ENCODE measurements around the gene IL36G. TPM values are rescaled to one million over a fixed set of nuclear protein-coding genes. Genes with fewer than 3 reads are reported as not detected.
A peak's percentile ranks its signal among the peaks of the same experiment; 100 is the strongest.
"Not testable (repeated sequence)": the region's sequence is repeated elsewhere in the genome, so short reads cannot be mapped to it uniquely, and the experiment has no call there.

IL36G gene
- total RNA-seq, result under 1 TPM in 2 of 8 experiments, not detected in 6; 0.31 to 0.92 TPM

GRCh38 chr2:112977559-112978056 is at the start of gene IL36G:
IL36G (plus strand) TSS chr2:112978006; CDS start chr2:112978639, 633 bp downstream.
- in situ Hi-C loops (cut with MboI; ENCODE audit: low pct_unique_long_range_greater_than_20kb in 2 of 9, low sequenced_read_pairs in 9 of 9, unreplicated experiment in 9 of 9), result no loop called here
- 0 to 100% (median 60%) methylated on average over 1 to 6 of the region's 7 CpGs; no CpG with 5 or more reads in 2 of the 10 experiments for WGBS, 10 experiments

GRCh38 chr2:112933261-112933660 is 44.5 kb upstream of the IL36G start:
- Histone ChIP-seq H3K4me1 (replicated peaks in 1 of 2) (no peaks in the 10 kb centered on the region), H3K27ac (no peak overlapping the region), H3K4me3 (no peak overlapping the region)
- ATAC-seq (replicated peaks in 6 of 8), result no peak
- in situ Hi-C loops (cut with MboI; ENCODE audit: low pct_unique_long_range_greater_than_20kb in 2 of 9, low sequenced_read_pairs in 9 of 9, unreplicated experiment in 9 of 9), result loop anchor here in 7 of 9 experiments (25.0 kb wide), 4 partner anchors 171 to 321 kb away; partner anchors contain the start of genes CKAP2L (in 3 of the 7) and SLC20A1 (in 1 of the 7)
- 60 to 100% (median 91%) methylated on average over 1 to 9 of the region's 12 CpGs; no CpG with 5 or more reads in 2 of the 10 experiments for WGBS, 10 experiments

More at GRCh38 chr2:112977559-112978056, at the start of gene IL36G:
- no peak within 1 kb of the TSS for H3K27ac ChIP-seq
- H3K4me1 ChIP-seq (replicated peaks in 1 of 2), result no peaks in the 10 kb centered on the region
- ATAC-seq (replicated peaks in 6 of 8), result no peak
- H3K4me3 ChIP-seq, result no peak within 1 kb of the TSS

- not testable (repeated sequence) for H3K27ac ChIP-seq; H3K4me3 ChIP-seq; H3K4me1 ChIP-seq (replicated peaks in 1 of 2); ATAC-seq (replicated peaks in 6 of 8)
- in situ Hi-C loops (cut with MboI; ENCODE audit: low pct_unique_long_range_greater_than_20kb in 2 of 9, low sequenced_read_pairs in 9 of 9, unreplicated experiment in 9 of 9), result loop anchor here in 7 of 9 experiments (25.0 kb wide), 4 partner anchors 172 to 322 kb away; partner anchors contain the start of genes CKAP2L (in 3 of the 7) and SLC20A1 (in 1 of the 7)
- no CpG with 5 or more reads among the region's 2 CpGs for WGBS, 10 experiments
Observed at GRCh38 chr2:112934117-112934516, 43.7 kb upstream of the IL36G start.

DNA sequence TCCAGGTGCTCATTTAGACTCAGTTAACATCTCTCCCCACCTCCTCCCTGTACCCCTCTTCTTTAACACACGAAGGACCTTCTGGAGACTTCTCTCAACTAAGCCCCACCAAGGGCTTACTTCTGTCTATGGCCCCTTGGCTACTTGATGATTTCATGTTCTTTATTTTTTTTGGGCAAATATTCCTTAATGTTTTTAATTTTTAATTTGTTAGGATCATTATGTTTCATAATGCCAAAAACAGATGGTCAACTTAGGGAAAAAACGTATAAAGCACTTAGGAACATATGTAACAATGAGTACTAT is 40.9 kb upstream of the IL36G start:
- ATAC-seq (replicated peaks in 6 of 8), result no peak
- no peaks in the 10 kb centered on the region for H3K4me1 ChIP-seq (replicated peaks in 1 of 2)
- in situ Hi-C loops (cut with MboI; ENCODE audit: low pct_unique_long_range_greater_than_20kb in 2 of 9, low sequenced_read_pairs in 9 of 9, unreplicated experiment in 9 of 9), result loop anchor here in 7 of 9 experiments (25.0 kb wide), 4 partner anchors 175 to 325 kb away; partner anchors contain the start of genes CKAP2L (in 3 of the 7) and SLC20A1 (in 1 of the 7)
- no peak overlapping the region for H3K4me3 ChIP-seq
- WGBS, 10 experiments, result 13 to 81% (median 55%) methylated on average over 1 to 2 of the region's 2 CpGs; no CpG with 5 or more reads in 1 of the 10 experiments
- H3K27ac ChIP-seq, result no peak overlapping the region

DNA sequence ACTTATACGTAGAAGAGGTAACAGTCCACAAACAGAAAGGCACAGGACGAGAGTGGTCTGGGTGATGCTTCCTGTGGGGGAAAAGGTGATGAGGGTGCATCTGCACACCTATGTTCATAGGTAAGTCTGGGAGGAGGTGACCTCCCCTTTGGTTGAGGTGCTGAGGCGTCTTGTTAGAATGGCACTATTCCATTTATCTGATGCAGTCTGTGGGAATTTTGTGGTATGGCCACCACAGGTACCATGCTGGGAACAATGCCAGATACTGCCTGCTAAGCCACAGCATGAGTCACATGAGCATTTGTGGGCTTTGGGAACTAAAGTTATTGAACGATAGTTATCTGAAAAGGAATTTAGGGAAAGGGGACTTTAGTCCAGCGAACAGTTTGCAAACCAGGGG is 38.9 kb upstream of the IL36G start:
- WGBS, 10 experiments, result 17 to 90% (median 79%) methylated on average over 1 to 4 of the region's 5 CpGs; no CpG with 5 or more reads in 2 of the 10 experiments
- in situ Hi-C loops (cut with MboI; ENCODE audit: low pct_unique_long_range_greater_than_20kb in 2 of 9, low sequenced_read_pairs in 9 of 9, unreplicated experiment in 9 of 9), result loop anchor here in 7 of 9 experiments (25.0 kb wide), 4 partner anchors 177 to 327 kb away; partner anchors contain the start of genes CKAP2L (in 3 of the 7) and SLC20A1 (in 1 of the 7)
- no peak for ATAC-seq (replicated peaks in 6 of 8)

DNA sequence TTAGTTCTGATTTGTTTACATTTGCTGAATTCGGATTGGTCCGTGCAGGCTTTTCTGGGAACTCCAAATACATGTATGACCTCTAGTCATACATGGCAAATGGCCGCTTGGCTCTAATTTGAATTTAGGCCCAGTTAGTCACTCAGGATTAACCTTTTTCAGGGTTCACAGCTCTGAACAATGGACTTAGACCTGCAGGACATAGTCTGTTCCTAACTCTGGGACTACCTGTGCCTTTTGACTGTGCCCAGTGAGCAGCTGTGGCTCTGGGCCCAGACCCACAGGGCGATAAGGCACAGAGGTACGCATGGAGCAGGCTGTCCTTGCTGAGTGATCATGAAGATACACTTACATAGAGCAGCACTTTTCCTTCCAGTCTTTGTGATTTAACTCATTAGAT is 38.4 kb upstream of the IL36G start:
- Histone ChIP-seq H3K4me1 (replicated peaks in 1 of 2) (no peaks in the 10 kb centered on the region), H3K4me3 (no peak overlapping the region), H3K27ac (no peak overlapping the region)
- in situ Hi-C loops (cut with MboI; ENCODE audit: low pct_unique_long_range_greater_than_20kb in 2 of 9, low sequenced_read_pairs in 9 of 9, unreplicated experiment in 9 of 9), result loop anchor here in 7 of 9 experiments (25.0 kb wide), 4 partner anchors 177 to 327 kb away; partner anchors contain the start of genes CKAP2L (in 3 of the 7) and SLC20A1 (in 1 of the 7)
- WGBS, 10 experiments, result 80 to 100% (median 86%) methylated on average over 2 to 5 of the region's 5 CpGs; no CpG with 5 or more reads in 4 of the 10 experiments
- no peak for ATAC-seq (replicated peaks in 6 of 8)

More for the DNA sequence above, 38.9 kb upstream of the IL36G start:
- Histone ChIP-seq H3K4me1 (replicated peaks in 1 of 2) (no peaks in the 10 kb centered on the region), H3K4me3 (no peak overlapping the region), H3K27ac (no peak overlapping the region)

DNA sequence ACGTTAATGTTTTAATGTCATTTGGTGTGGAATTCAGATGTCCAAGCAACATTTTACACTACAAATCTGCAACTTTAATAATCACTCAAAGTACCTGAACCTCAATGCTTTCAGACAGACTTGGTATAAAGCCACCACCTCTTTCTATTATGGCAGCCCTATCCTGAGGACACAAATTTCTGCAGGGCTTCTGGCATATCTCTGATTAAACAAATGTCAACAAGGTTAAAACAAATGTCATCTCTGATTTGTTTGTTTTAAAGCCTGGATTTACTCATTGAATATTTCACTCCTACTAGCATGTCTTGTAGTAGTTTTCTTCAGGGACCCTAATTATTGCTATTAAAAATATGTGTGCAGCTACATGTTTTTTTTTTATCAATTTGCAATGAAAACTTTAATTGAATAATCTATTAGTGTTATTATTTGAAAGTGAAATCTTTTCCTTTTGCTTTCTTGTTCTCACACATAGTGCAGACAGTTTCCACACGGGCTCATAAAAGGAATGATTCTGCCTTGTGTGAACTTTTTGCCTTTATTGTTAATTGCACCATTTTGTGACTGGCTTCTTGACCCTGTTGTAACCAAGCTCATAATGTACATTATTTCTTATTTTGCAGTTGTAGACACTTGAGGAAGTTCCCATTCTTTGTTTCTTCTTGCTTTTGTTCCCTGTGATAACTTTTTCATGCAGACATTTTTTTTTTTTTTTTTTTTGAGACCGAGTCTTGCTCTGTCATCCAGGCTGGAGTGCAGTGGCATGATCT is 36.8 kb upstream of the IL36G start:
- ATAC-seq (replicated peaks in 6 of 8), result no peak
- no peak overlapping the region for H3K27ac ChIP-seq
- 20 to 100% (median 69%) methylated on average over 1 to 3 of the region's 3 CpGs for WGBS, 10 experiments
- no peak overlapping the region for H3K4me3 ChIP-seq
- no peaks in the 10 kb centered on the region for H3K4me1 ChIP-seq (replicated peaks in 1 of 2)
- in situ Hi-C loops (cut with MboI; ENCODE audit: low pct_unique_long_range_greater_than_20kb in 2 of 9, low sequenced_read_pairs in 9 of 9, unreplicated experiment in 9 of 9), result loop anchor here in 8 of 9 experiments (10.0 to 25.0 kb wide), 5 partner anchors 179 to 329 kb away; partner anchors contain the start of genes CKAP2L (in 3 of the 8) and SLC20A1 (in 1 of the 8)

DNA sequence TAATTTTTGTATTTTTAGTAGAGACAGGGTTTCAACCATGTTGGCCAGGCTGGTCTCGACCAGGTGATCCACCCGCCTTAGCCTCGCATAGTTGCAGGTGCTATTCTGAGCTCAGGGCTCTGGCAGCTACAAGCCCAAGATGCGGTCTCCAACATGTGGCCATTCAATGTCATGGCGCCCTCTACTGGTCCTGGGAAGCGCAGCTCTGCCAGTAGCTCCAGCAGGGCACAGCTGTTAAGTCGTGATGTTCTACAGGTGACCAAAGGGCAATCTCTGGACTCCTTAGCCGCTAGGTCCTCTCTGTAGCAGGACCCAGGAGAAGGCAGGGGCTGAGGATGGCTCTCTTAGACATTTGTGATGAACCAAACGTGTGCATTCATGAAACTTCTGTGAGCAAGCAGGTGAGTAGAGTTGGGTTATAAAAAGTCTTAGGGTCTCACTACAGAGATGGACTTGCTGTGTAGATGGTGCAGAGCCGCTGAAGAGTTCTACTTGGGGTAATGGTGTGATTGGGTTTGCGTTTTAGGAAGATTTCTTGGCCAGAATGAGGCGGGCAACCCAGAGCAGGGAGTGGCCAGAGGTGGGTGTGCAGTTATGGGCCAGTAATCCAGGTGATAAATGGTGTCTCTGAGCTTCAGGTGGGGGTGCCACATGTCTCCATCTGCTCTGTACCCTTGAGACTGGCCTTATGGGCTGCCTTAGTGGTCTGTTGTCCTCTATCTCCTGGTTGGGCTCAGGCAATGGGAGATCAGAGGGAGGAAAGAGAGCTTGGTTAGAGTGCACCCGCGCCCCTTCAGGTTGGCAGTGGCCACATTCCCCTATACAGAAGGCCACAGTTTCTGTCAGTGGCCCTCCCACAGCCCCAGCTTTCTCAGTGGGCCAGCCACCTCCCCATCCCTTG is 35.8 kb upstream of the IL36G start:
- 0 to 100% (median 19%) methylated on average over 1 to 9 of the region's 14 CpGs; no CpG with 5 or more reads in 2 of the 10 experiments for WGBS, 10 experiments
- Histone ChIP-seq H3K4me1 (replicated peaks in 1 of 2) (no peaks in the 10 kb centered on the region), H3K4me3 (no peak overlapping the region), H3K27ac (no peak overlapping the region)
- ATAC-seq (replicated peaks in 6 of 8), result peak; percentile 89 to 99 (median 92)
- in situ Hi-C loops (cut with MboI; ENCODE audit: low pct_unique_long_range_greater_than_20kb in 2 of 9, low sequenced_read_pairs in 9 of 9, unreplicated experiment in 9 of 9), result loop anchor here in 8 of 9 experiments (10.0 to 25.0 kb wide), 5 partner anchors 180 to 330 kb away; partner anchors contain the start of genes CKAP2L (in 3 of the 8) and SLC20A1 (in 1 of the 8)

GRCh38 chr2:112942654-112943002 is 35.2 kb upstream of the IL36G start:
- WGBS, 10 experiments, result 0 to 76% (median 46%) methylated on average over 1 to 2 of the region's 2 CpGs; no CpG with 5 or more reads in 3 of the 10 experiments
- in situ Hi-C loops (cut with MboI; ENCODE audit: low pct_unique_long_range_greater_than_20kb in 2 of 9, low sequenced_read_pairs in 9 of 9, unreplicated experiment in 9 of 9), result loop anchor here in 8 of 9 experiments (10.0 to 25.0 kb wide), 5 partner anchors 180 to 330 kb away; partner anchors contain the start of genes CKAP2L (in 3 of the 8) and SLC20A1 (in 1 of the 8)
- H3K4me3 ChIP-seq, result no peak overlapping the region
- no peaks in the 10 kb centered on the region for H3K4me1 ChIP-seq (replicated peaks in 1 of 2)
- peak in 3 of 8 experiments; percentile 24 to 32 (median 24) for ATAC-seq (replicated peaks in 6 of 8)
- H3K27ac ChIP-seq, result no peak overlapping the region

DNA sequence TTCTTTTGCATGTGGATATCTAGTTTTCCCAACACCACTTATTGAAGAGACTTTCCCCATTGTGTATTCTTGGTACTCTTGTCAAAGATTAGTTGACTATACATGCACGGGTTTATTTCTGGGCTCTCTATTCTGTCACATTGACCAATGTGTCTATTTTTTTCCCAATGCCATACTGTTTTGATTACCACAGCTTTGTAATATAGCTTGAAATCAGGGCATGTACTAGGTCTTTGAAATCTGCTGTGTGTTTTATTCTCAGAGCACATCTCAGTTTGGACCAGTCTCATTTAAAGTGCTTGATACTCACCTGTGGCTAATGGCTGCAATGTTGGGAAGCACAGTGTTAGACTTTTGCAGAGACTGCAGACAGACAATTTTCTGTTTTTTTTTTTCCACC is 32.8 kb upstream of the IL36G start:
- 0 to 90% (median 65%) methylated on average over 1 of the region's 1 CpG; no CpG with 5 or more reads in 2 of the 10 experiments for WGBS, 10 experiments
- no peak for ATAC-seq (replicated peaks in 6 of 8)
- no peaks in the 10 kb centered on the region for H3K4me1 ChIP-seq (replicated peaks in 1 of 2)
- no peak overlapping the region for H3K4me3 ChIP-seq
- H3K27ac ChIP-seq, result no peak overlapping the region
- in situ Hi-C loops (cut with MboI; ENCODE audit: low pct_unique_long_range_greater_than_20kb in 2 of 9, low sequenced_read_pairs in 9 of 9, unreplicated experiment in 9 of 9), result loop anchor here in 8 of 9 experiments (10.0 to 25.0 kb wide), 5 partner anchors 183 to 333 kb away; partner anchors contain the start of genes CKAP2L (in 3 of the 8) and SLC20A1 (in 1 of the 8)

DNA sequence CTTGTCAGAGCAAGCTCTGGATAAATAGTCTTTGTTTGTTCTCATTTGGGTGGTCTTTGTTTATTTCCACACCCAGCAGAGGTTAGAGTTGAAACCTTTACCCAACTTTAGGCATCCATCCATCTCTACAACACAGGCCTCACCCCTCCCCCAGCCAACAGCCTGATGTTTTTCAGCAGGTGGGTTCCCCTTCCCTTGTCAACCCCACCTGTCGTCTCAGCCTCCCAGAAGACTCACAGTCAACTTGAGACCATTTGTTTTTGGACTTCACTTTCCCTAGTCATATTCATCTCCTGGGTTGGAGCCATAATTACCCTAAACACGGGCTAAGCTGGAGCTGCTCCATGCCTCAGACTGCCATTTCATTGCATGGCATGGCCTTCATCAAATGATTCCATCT is 31.7 kb upstream of the IL36G start:
- Histone ChIP-seq H3K4me3 (no peak overlapping the region), H3K4me1 (replicated peaks in 1 of 2) (no peaks in the 10 kb centered on the region), H3K27ac (no peak overlapping the region)
- ATAC-seq (replicated peaks in 6 of 8), result no peak
- WGBS, 10 experiments, result 14 to 75% (median 44%) methylated on average over 1 to 2 of the region's 2 CpGs; no CpG with 5 or more reads in 3 of the 10 experiments
- in situ Hi-C loops (cut with MboI; ENCODE audit: low pct_unique_long_range_greater_than_20kb in 2 of 9, low sequenced_read_pairs in 9 of 9, unreplicated experiment in 9 of 9), result loop anchor here in 8 of 9 experiments (10.0 to 25.0 kb wide), 5 partner anchors 184 to 334 kb away; partner anchors contain the start of genes CKAP2L (in 3 of the 8) and SLC20A1 (in 1 of the 8)

DNA sequence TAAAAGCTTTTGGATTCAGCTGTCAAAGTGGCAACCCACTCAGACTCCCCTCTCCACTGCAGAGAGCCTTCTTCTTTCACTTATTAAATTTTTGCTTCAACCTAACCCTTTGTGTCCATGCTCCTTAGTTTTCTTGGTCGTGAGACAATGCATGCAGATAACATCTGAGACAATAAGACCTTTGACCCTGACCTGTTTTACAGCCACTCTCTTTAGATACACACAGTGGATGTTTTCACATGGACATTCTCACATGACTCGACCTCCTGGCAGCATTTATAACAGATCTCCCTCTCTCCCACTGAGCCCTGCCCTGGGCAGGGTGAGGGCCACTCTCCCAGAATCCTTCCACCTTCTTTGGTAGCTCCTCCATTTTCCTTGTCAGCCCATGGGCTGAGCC is 30.4 kb upstream of the IL36G start:
- Histone ChIP-seq H3K4me3 (no peak overlapping the region), H3K4me1 (replicated peaks in 1 of 2) (no peaks in the 10 kb centered on the region), H3K27ac (no peak overlapping the region)
- 0 to 54% (median 24%) methylated on average over 1 to 2 of the region's 2 CpGs; no CpG with 5 or more reads in 2 of the 10 experiments for WGBS, 10 experiments
- ATAC-seq (replicated peaks in 6 of 8), result no peak
- in situ Hi-C loops (cut with MboI; ENCODE audit: low pct_unique_long_range_greater_than_20kb in 2 of 9, low sequenced_read_pairs in 9 of 9, unreplicated experiment in 9 of 9), result loop anchor here in 8 of 9 experiments (10.0 to 25.0 kb wide), 5 partner anchors 185 to 335 kb away; partner anchors contain the start of genes CKAP2L (in 3 of the 8) and SLC20A1 (in 1 of the 8)
